Tongue (tissue), 2 donors: ENCODE results near the gene MAML3. TPM values are rescaled to one million over a fixed set of nuclear protein-coding genes. Genes with fewer than 3 reads are reported as not detected.

Experiments
- DNase-seq: peaks from one replicate; pipeline ENCODE4 v3.0.0-alpha.2; 2015
- total RNA-seq: library from RNA; depleted of rRNA; stranded (reverse); fragments of >200 nt; gene quantifications from one replicate; pipeline ENCODE4 v1.2.3, GENCODE V29; 2014

Gene MAML3
- total RNA-seq, 1 donor from 2014 or later: 7.0 TPM

- DNase-seq: no peak
Measured at GRCh38 chr4:139753686-139754085, 400.3 kb downstream of the MAML3 start.

DNA sequence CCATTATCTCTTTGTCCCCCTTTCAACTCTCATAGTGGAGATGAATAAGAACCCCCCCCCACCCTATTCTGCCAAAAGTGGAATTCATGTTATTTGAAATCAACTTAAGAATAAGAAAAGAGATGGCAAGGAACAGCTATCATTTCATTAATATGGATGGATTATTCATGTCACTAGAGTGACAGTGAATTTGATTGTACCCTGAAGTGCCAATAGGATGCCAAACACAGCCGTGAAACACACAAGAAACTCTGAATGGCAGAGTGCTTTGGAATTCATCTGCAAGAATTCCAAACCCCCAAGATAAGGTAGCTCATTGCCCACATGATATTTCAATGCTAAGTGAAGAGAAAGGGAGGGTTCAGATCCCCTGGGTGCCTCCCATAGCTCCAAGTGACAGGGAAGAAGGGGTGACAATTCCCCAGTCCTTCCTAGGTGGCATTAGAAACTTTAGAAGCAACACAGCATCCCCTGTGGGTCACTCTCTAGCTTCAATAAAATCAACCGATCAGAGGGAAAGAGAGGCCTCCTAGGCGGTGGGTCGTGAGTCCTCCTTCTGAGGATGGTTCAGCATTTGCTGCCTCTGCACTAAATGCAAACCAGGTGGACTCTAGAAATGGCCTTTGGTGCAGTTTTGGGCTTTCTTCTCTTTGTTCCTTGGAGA is 404.0 kb downstream of the MAML3 start:
- DNase-seq: no peak

DNA sequence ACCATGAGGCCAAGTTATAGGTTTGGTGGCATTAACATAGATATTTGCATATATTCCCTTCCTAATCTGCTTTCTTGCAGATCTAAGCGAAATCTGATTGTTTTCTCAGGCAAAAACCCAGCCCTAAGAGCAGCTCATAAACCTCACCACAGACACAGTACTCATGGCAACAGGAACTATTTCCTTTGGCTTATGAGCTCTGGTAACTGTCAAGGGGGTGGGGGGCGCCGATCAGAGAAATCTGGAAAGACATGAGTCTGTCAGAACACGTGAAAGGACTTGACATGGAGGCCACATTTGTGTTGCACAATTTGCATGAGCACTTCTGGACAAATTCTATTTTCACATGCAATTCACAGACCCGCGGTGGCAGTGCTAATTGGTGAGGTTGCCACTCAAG is 404.6 kb downstream of the MAML3 start:
- DNase-seq: no peak

GRCh38 chr4:139746431-139747171 is 407.4 kb downstream of the MAML3 start:
- peak; percentile 75 for DNase-seq

- DNase-seq: no peak
Measured at GRCh38 chr4:139745111-139745639, 408.8 kb downstream of the MAML3 start.

GRCh38 chr4:139744232-139744631 is 409.8 kb downstream of the MAML3 start:
- no peak for DNase-seq

GRCh38 chr4:139743027-139743426 is 411.0 kb downstream of the MAML3 start:
- DNase-seq: no peak

DNA sequence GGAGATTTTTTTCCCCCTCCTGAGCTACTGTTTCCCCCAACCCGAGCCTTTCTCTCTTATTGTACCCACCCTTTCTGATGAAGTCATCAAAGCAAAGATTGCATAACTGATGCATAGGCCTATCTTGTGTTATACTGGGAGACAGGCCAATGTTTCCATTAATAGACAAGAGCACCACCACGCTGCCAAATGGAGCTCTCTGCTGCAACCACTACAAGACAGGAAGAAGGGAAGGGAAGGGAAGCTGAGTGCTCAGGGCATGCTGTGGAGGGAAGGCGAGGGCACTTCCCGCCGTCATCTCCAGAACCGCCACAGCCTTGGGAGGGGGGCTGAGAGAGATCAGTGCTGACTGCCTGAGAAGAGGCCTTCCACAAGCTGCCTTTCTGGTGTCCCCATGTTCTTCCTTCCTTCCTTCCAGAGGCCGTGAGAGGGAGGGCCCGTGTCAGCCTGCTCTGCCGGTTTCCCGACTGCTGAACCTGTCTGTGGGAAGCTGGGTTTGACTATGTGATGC is 413.4 kb downstream of the MAML3 start:
- peak; percentile 95 for DNase-seq

- no peak for DNase-seq
Measured at GRCh38 chr4:139740121-139740520, 413.9 kb downstream of the MAML3 start.

DNA sequence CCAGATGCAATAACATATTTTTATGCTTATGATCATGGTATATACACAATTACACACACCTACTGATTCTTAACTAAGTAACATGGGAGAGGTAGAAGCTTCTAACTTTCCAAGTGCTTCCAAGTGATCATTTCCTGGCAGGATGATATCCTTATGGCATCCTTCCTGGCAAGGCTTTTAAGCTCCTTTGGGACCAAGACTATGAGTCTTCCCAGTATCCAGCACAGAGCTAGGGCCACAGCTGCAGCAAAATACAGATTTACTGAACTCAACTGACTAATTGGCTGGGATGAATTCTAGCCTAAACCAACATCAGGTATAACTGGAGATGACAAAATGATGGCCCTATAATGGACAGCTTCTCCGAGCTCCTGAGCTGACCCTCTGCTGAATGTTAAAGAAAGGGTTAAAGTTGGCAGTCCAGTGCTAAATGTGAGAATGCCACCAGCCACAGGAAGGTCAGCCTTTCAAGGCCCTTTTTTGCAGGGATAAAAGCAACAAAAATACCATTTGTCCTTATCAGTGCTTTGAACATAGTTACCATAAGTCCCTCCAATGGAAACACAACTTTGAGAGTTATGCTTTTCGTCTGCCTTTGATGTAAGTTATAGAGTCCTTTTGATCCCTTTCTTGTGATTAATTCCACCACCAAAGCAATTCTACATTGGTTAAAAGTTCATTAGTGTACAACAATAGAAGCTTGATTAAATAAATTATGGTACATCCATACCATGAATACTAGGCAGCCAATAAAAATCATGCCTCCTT is 415.0 kb downstream of the MAML3 start:
- DNase-seq: no peak

DNA sequence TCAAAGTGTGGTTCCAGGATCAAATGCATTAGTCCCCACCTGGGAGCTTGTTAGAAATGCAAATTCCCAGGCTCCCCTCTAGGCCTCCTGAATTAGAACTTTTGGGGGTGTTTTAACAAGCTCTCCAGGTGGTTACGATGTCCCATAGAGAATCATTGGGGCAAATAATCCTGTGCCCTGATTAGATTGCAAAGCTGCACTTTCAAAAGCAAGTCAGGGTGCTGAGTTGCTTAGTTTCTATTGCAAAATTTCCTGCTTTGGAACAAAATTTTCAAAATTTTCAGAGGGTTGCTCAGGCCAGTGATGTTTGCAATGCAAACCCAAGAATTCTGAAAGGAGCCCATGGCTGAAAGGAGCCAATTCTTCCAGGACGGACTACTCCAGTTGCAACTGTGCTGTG is 417.3 kb downstream of the MAML3 start:
- DNase-seq: no peak

- no peak for DNase-seq
Measured at GRCh38 chr4:139736274-139736660, 417.7 kb downstream of the MAML3 start.

- peak; percentile 69 for DNase-seq
Measured at GRCh38 chr4:139735381-139736273, 418.4 kb downstream of the MAML3 start.

- peak; percentile 97 for DNase-seq
Measured at GRCh38 chr4:139734875-139735380, 419.1 kb downstream of the MAML3 start.

DNA sequence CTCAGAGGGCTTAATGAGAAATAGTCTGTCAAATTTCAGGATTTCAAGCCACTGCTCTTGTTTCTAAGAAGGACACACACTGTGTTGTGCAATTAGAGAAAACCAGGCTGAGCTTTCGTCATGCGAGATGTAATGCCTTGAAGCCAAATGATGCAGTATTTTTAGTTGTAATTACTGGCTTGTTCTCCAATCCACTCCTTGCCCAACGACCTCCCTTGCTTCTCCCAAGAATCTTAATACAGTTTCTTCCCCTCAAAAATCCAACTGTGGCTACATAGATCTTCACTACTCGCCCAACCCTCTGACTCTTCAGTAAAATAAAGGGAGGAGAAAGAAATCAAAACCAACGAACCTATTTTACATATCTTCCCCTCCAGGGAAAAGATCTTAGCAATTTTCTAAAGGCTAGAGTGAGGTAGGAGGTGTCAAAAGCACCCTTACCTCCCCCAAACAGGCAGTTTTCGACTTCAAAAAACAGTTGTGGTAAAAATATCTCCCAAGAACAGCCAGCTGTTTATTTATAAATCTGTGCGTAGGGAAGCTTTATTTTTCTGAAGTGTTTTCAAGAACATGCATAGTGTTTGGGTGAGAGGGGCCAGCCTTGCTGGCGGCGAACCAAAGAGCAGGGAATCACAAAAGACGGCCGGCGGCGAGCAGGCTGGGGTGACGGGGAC is 419.6 kb downstream of the MAML3 start:
- peak; percentile 54 for DNase-seq

DNA sequence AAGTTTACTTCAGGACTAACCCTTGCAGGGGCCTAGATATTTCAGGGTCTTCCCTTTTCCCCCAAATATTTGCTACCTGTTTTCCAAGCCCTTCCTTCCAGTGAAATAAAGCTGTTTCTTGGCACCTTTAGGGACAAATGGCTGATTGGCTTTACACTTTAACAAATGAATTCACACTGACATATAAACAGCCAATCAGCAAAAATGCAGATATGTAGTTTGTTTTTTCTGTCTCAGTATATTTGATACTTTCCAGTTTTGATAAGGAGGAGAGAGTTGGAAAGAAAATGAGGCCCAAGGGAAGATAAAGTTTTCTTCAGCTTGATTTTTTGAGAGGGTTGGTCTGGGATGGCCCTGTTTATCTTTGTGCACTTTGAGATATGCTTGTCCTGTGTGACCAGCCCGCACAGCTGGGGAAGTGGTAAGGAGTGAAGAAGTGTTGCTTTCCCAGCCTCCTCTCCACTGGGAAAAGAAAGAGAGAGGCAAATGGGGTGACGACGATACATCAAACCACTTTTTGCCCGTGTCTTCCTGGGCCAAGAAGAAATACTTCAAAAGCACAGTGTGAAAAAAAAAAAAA is 420.9 kb downstream of the MAML3 start:
- no peak for DNase-seq

GRCh38 chr4:139728840-139729239 is 425.1 kb downstream of the MAML3 start:
- DNase-seq: no peak

GRCh38 chr4:139728146-139728545 is 425.8 kb downstream of the MAML3 start:
- DNase-seq: no peak

DNA sequence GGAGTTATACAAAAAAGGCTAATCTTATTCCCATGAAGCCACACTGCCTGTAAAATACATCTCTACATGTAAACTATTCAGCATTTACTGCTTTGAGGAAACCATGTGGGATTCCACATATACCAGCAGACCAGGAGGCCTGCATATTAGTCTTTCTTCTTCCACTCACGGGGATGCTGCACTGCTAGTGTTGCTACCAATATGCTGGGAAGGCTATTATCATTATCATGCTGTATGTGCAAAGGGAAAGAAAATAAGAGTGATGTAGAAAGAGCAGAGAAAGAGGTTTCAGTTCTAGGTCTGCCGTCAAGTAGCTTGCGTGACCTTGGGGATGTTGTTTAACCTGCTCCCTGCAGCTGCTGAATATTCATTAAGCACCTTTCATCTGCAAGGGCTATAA is 427.4 kb downstream of the MAML3 start:
- no peak for DNase-seq

- no peak for DNase-seq
Measured at GRCh38 chr4:139725236-139725635, 428.7 kb downstream of the MAML3 start.
